Gastrocnemius medialis (tissue), 4 donors: ENCODE data around the gene RNASEH2A. TPM values are rescaled to one million over a fixed set of nuclear protein-coding genes. Genes with fewer than 3 reads are reported as not detected.

ENCODE experiments used
- ATAC-seq, 2 donors: fragments of 150-250 bp; one replicate each; pipeline ENCODE4 v1.9.1; 2016
- DNase-seq, 2 donors: peaks; one replicate each; pipeline ENCODE4 v3.0.0-alpha.2; 2019
- H3K27ac ChIP-seq, 4 donors: fragments of 200-600 bp; sonication (generic); 1 replicate in 1 of 4; 2 replicates in 3 of 4; pipeline ENCODE4 v1.5.1; 2016 to 2018; ENCODE audit warnings: mild to moderate bottlenecking in 2 of 4, moderate library complexity in 1 of 4
- H3K27me3 ChIP-seq, 3 donors: fragments of 200-600 bp; sonication (generic) in 2 of 3; 1 replicate in 1 of 3; 2 replicates in 2 of 3; pipeline versions ENCODE4 v1.5.1 to v1.6.0; 2016 to 2019; ENCODE audit warnings: mild to moderate bottlenecking in 1 of 3, moderate library complexity in 1 of 3
- H3K36me3 ChIP-seq, 2 donors: fragments of 200-600 bp; sonication (generic) in 1 of 2; one replicate each; pipeline ENCODE4 v1.5.1; 2017 to 2018
- H3K4me1 ChIP-seq, 2 donors: fragments of 200-600 bp; sonication (generic) in 1 of 2; one replicate each; pipeline ENCODE4 v1.5.1; 2016 to 2017; ENCODE audit warnings: mild to moderate bottlenecking in 2 of 2
- H3K4me3 ChIP-seq, 4 donors: fragments of 200-600 bp; sonication (generic) in 3 of 4; 1 replicate in 1 of 4; 2 replicates in 3 of 4; pipeline ENCODE4 v1.5.1; 2016 to 2019; ENCODE audit warnings: mild to moderate bottlenecking in 2 of 4
- H3K9me3 ChIP-seq, 3 donors: fragments of 200-600 bp; sonication (generic) in 2 of 3; 1 replicate in 1 of 3; 2 replicates in 2 of 3; pipeline ENCODE4 v1.5.1; 2016 to 2019
- POLR2A ChIP-seq, 2 donors: fragments of 450-650 bp; IDR thresholded peaks; one replicate each; pipeline ENCODE4 v1.6.1; 2017; ENCODE audit warnings: antibody characterized with exemption in 2 of 2, mild to moderate bottlenecking in 2 of 2, moderate library complexity in 2 of 2
- in situ Hi-C, 4 donors: fragments of 200-750 bp; cut with MboI; loops; one replicate each; pipeline versions ENCODE4 v1.15.0 to v1.8.0; 2017; ENCODE audit warnings: low sequenced_read_pairs in 4 of 4
- intact Hi-C: fragments of 100-400 bp; cut with DNase I; formaldehyde crosslinking; loops from one replicate; pipeline ENCODE4 v1.15.1; 2023; ENCODE audit warnings: low total_unique reads
- total RNA-seq, 4 donors: library from RNA; depleted of rRNA; stranded (reverse); fragments of >200 nt; gene quantifications; one replicate each; pipeline versions ENCODE4 v1.1.0 to v1.2.3, GENCODE V29; 2016
- TF ChIP-seq, protein P1 (sequence below), 5 experiments: fragments of 450-650 bp in 3 of 5; fragments of 200-600 bp in 2 of 5; sonication (generic) in 2 of 5; IDR thresholded peaks in 4 of 5; conservative IDR thresholded peaks in 1 of 5; 1 replicate in 4 of 5; 2 replicates in 1 of 5; pipeline ENCODE4 v1.5.1; 2016 to 2019; ENCODE audit warnings: antibody characterized with exemption in 5 of 5, mild to moderate bottlenecking in 3 of 5, moderate library complexity in 3 of 5

Gene RNASEH2A
- total RNA-seq, 4 donors from 2014 or later, result 1.0 to 3.9 (median 2.4) TPM

DNA sequence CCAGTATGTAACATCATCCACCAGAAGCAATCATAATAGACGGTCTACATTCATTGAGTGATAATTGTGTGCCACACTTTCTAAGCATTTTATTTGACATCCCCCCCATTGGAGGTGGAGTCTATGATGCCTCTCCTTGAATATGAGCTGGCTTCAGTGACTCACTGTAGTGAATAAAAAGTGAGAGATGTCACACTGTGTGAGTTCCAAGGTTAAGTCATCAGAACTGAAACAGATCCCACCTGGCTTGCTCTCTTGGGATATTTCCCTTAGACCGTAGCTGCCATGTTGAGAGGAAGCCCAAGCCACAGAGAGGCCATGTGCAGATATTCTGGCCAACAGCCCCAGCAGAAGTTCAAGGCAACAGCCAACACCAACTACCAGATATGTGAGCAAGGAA is 15.4 kb downstream of the RNASEH2A start:
- in situ Hi-C loops, result no loop called here
- Histone ChIP-seq H3K36me3 (no peaks in the 10 kb centered on the region), H3K4me3 (no peak overlapping the region), H3K27ac (no peak overlapping the region), H3K27me3 (peaks cover 22 to 31% (median 27%) of the 10 kb centered on the region in 3 donors), H3K4me1 (no peaks in the 10 kb centered on the region), H3K9me3 (no peaks in the 10 kb centered on the region)
- DNase-seq, result no peak
- ATAC-seq, result no peak
- TF ChIP-seq, protein P1, sequence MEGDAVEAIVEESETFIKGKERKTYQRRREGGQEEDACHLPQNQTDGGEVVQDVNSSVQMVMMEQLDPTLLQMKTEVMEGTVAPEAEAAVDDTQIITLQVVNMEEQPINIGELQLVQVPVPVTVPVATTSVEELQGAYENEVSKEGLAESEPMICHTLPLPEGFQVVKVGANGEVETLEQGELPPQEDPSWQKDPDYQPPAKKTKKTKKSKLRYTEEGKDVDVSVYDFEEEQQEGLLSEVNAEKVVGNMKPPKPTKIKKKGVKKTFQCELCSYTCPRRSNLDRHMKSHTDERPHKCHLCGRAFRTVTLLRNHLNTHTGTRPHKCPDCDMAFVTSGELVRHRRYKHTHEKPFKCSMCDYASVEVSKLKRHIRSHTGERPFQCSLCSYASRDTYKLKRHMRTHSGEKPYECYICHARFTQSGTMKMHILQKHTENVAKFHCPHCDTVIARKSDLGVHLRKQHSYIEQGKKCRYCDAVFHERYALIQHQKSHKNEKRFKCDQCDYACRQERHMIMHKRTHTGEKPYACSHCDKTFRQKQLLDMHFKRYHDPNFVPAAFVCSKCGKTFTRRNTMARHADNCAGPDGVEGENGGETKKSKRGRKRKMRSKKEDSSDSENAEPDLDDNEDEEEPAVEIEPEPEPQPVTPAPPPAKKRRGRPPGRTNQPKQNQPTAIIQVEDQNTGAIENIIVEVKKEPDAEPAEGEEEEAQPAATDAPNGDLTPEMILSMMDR (IDR thresholded peaks at IDR 0.05 in 4 of 5, conservative IDR thresholded peaks at IDR 0.05 in 1 of 5), result no peak
- TF ChIP-seq POLR2A (IDR thresholded peaks at IDR 0.05), result no peak
- intact Hi-C loops, result no loop called here

- H3K36me3 ChIP-seq, result no peaks in the 10 kb centered on the region
- H3K27ac ChIP-seq, result no peak overlapping the region
- TF ChIP-seq POLR2A (IDR thresholded peaks at IDR 0.05), result no peak
- TF ChIP-seq, protein P1 (IDR thresholded peaks at IDR 0.05 in 4 of 5, conservative IDR thresholded peaks at IDR 0.05 in 1 of 5), result no peak
- in situ Hi-C loops (no loop called here), intact Hi-C loops (no loop called here)
- no peak overlapping the region for H3K4me3 ChIP-seq
- DNase-seq, result no peak
- H3K9me3 ChIP-seq, result no peaks in the 10 kb centered on the region
- H3K27me3 ChIP-seq, result peaks cover 55 to 68% (median 62%) of the 10 kb centered on the region in 3 donors
- no peaks in the 10 kb centered on the region for H3K4me1 ChIP-seq
- ATAC-seq, result no peak
Measured at GRCh38 chr19:12825254-12826131, 19.1 kb downstream of the RNASEH2A start.

GRCh38 chr19:12828494-12828893 is 22.1 kb downstream of the RNASEH2A start:
- TF ChIP-seq POLR2A (IDR thresholded peaks at IDR 0.05), result no peak
- Histone ChIP-seq H3K36me3 (no peaks in the 10 kb centered on the region), H3K9me3 (no peaks in the 10 kb centered on the region), H3K4me1 (no peaks in the 10 kb centered on the region), H3K27ac (no peak overlapping the region), H3K27me3 (peaks cover 83 to 93% (median 88%) of the 10 kb centered on the region in 3 donors), H3K4me3 (no peak overlapping the region)
- in situ Hi-C loops, result no loop called here
- intact Hi-C loops, result no loop called here
- ATAC-seq (no peak), DNase-seq (no peak)

DNA sequence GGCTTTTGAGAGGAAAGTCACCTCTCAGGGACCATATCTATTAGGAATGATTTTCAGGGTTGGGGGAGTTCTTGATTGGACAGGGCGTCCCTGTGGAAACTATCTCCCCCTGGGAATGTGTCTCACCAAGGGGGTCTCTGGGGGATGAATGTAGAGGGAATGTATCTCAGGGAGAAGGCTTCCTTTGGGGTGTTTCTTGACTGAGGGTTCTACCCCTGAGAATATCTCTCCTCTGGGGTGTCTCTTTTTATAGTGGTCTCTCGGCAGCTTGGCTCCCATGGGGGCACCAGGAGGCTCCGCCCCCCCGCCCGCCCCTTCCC is 27.0 kb downstream of the RNASEH2A start:
- in situ Hi-C loops, result no loop called here
- Histone ChIP-seq H3K36me3 (no peaks in the 10 kb centered on the region), H3K27me3 (peaks cover 89 to 94% (median 90%) of the 10 kb centered on the region in 3 donors), H3K27ac (no peak overlapping the region), H3K9me3 (no peaks in the 10 kb centered on the region), H3K4me1 (peaks cover under 1 to 5% of the 10 kb centered on the region in 2 donors), H3K4me3 (no peak overlapping the region)
- TF ChIP-seq POLR2A (IDR thresholded peaks at IDR 0.05), result no peak
- TF ChIP-seq, protein P1 (IDR thresholded peaks at IDR 0.05 in 4 of 5, conservative IDR thresholded peaks at IDR 0.05 in 1 of 5), result no peak
- DNase-seq (no peak), ATAC-seq (no peak)
- intact Hi-C loops, result no loop called here

DNA sequence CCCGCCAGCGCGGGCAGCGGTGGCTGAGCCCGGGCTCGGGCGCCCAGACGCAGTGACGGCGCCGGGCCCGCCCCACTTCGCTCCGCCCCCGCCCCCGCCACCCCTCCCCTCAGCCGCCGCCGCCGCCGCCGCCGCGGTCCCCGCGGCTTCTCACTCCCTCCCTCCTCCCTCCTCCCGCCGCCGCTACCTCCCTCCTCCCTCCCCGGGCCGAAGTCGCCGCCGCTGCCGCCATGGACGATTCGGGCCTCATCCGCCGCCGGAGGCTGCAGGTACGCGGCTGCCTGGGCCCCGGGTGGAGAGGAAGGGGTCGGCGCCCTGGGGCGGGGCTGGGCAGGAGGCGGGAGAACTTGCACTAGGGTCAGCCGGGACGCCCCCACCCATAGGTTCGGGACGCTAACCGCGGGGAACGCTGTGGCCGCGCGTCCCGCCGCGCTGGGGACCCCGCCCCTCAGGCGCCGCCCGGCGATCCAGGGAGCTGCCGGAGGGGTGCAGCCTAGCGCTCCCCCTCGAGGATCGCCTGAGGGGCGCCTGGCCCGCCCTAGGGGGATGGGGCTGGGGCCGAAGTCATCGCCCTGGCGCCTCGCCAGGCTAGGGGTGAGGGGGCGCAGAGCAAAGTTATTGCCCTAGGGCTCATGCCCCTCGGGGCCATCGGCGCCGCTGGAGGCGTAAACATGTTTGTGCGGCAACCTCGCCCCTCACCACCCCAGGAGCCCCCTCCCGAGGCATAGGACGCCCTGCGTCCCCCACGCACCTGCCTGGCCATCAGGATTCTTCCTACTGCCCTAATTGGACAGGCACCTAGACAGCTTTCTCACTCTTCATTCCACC is 27.6 kb downstream of the RNASEH2A start:
- intact Hi-C loops (no loop called here), in situ Hi-C loops (no loop called here)
- H3K36me3 ChIP-seq, result no peaks in the 10 kb centered on the region
- peaks cover 6 to 9% of the 10 kb centered on the region in 2 donors for H3K4me1 ChIP-seq
- no peak for ATAC-seq
- no peak overlapping the region for H3K27ac ChIP-seq
- no peak for DNase-seq
- H3K27me3 ChIP-seq, result peaks cover 89 to 94% (median 91%) of the 10 kb centered on the region in 3 donors
- H3K9me3 ChIP-seq, result no peaks in the 10 kb centered on the region
- peak overlapping the region; percentile 40 to 44 (median 42) for H3K4me3 ChIP-seq
- no peak for TF ChIP-seq POLR2A (IDR thresholded peaks at IDR 0.05)
- TF ChIP-seq, protein P1 (IDR thresholded peaks at IDR 0.05 in 4 of 5, conservative IDR thresholded peaks at IDR 0.05 in 1 of 5), result no peak
